Astrocyte (in vitro differentiated cells and primary cell): ENCODE measurements around the gene MIP. TPM values are rescaled to one million over a fixed set of nuclear protein-coding genes. Genes with fewer than 3 reads are reported as not detected.

Experiments used
- DNase-seq: peaks from one replicate; pipeline ENCODE4 v3.0.0-alpha.2; 2010; ENCODE audit warnings: low read depth
- FAIRE-seq: peaks from 2 replicates; lab custom pipeline; 2011; peaks lifted over from hg19 to GRCh38; lab: Jason Lieb, UNC
- H2AFZ ChIP-seq: 2 replicates; pipeline ENCODE4 v1.6.0; 2012; ENCODE audit warnings: low read depth, low read length, inconsistent platforms
- H3K27ac ChIP-seq: 2 replicates; pipeline ENCODE4 v1.5.1; 2011; ENCODE audit warnings: low read depth, low read length, inconsistent platforms
- H3K27me3 ChIP-seq: 2 replicates; pipeline ENCODE4 v1.6.0; 2011; ENCODE audit warnings: low read length, inconsistent platforms; ENCODE audit not compliant: insufficient read depth
- H3K36me3 ChIP-seq: 2 replicates; pipeline ENCODE4 v1.5.1; 2011; ENCODE audit warnings: low read length, inconsistent platforms; ENCODE audit not compliant: insufficient read depth
- H3K4me1 ChIP-seq: 2 replicates; pipeline ENCODE4 v1.5.1; 2011; ENCODE audit warnings: low read length, inconsistent platforms; ENCODE audit not compliant: insufficient read depth
- H3K4me2 ChIP-seq: 2 replicates; pipeline ENCODE4 v1.6.0; 2012; ENCODE audit warnings: low read length, inconsistent platforms
- H3K4me3 ChIP-seq: 2 replicates; pipeline ENCODE4 v1.5.1; 2011; ENCODE audit warnings: low read depth, mild to moderate bottlenecking, low read length, inconsistent platforms; ENCODE audit not compliant: insufficient read depth
- H3K79me2 ChIP-seq: 2 replicates; pipeline ENCODE4 v1.6.0; 2012; ENCODE audit warnings: mild to moderate bottlenecking, low read length, inconsistent platforms; ENCODE audit not compliant: insufficient read depth
- H3K9ac ChIP-seq: 2 replicates; pipeline ENCODE4 v1.6.0; 2012; ENCODE audit warnings: mild to moderate bottlenecking, low read length, inconsistent platforms
- H3K9me3 ChIP-seq: 2 replicates; pipeline ENCODE4 v1.5.1; 2012; ENCODE audit warnings: low read depth, mild to moderate bottlenecking, low read length, inconsistent platforms; ENCODE audit not compliant: insufficient read depth
- H4K20me1 ChIP-seq: 2 replicates; pipeline ENCODE4 v1.6.0; 2012; ENCODE audit warnings: low read length, inconsistent platforms; ENCODE audit not compliant: insufficient read depth
- H3K27ac Mint-ChIP-seq: one replicate; pipeline ENCODE4 v1.8.0; 2021; ENCODE audit warnings: mild to moderate bottlenecking, mixed read lengths; ENCODE audit not compliant: unreplicated experiment
- H3K27me3 Mint-ChIP-seq: one replicate; pipeline ENCODE4 v1.8.0; 2021; ENCODE audit warnings: low read depth, mixed read lengths; ENCODE audit not compliant: unreplicated experiment
- H3K36me3 Mint-ChIP-seq: one replicate; pipeline ENCODE4 v1.8.0; 2021; ENCODE audit warnings: low read depth, mixed read lengths; ENCODE audit not compliant: unreplicated experiment
- H3K4me1 Mint-ChIP-seq: one replicate; pipeline ENCODE4 v1.8.0; 2021; ENCODE audit warnings: low read depth, mixed read lengths; ENCODE audit not compliant: unreplicated experiment
- H3K4me3 Mint-ChIP-seq: one replicate; pipeline ENCODE4 v1.8.0; 2021; ENCODE audit warnings: mild to moderate bottlenecking, moderate library complexity, mixed read lengths; ENCODE audit not compliant: unreplicated experiment
- H3K9me3 Mint-ChIP-seq: one replicate; pipeline ENCODE4 v1.8.0; 2021; ENCODE audit warnings: mild to moderate bottlenecking, mixed read lengths; ENCODE audit not compliant: unreplicated experiment
- CTCF ChIP-seq: IDR thresholded peaks from 2 replicates; pipeline ENCODE4 v1.5.1; 2011; ENCODE audit warnings: low read depth, mild to moderate bottlenecking, inconsistent platforms, low read length, moderate library complexity; ENCODE audit not compliant: insufficient read depth
- EZH2 ChIP-seq: IDR thresholded peaks from 2 replicates; pipeline ENCODE4 v1.6.1; 2012; ENCODE audit warnings: mild to moderate bottlenecking, low read length, inconsistent platforms; ENCODE audit not compliant: insufficient read depth
- total RNA-seq: library from RNA; stranded (reverse); gene quantifications from 2 replicates; pipeline ENCODE4 v1.2.1, GENCODE V29; 2021

The MIP gene
- total RNA-seq, 1 donor from 2014 or later, result not detected

GRCh38 chr12:56425940-56426438 lies 28.5 kb downstream of the MIP start:
- H4K20me1 ChIP-seq, result no peaks in the 10 kb centered on the region
- no peak overlapping the region for H3K9ac ChIP-seq
- H2AFZ ChIP-seq, result no peak overlapping the region
- H3K4me3 ChIP-seq, result no peak overlapping the region
- H3K27me3 ChIP-seq, result no peaks in the 10 kb centered on the region
- H3K79me2 ChIP-seq, result no peaks in the 10 kb centered on the region
- no peaks in the 10 kb centered on the region for H3K9me3 ChIP-seq
- Mint-ChIP-seq H3K36me3 (peaks cover 14% of the 10 kb centered on the region), H3K9me3 (no peaks in the 10 kb centered on the region), H3K4me3 (no peak overlapping the region), H3K27ac (no peak overlapping the region), H3K27me3 (no peaks in the 10 kb centered on the region), H3K4me1 (no peaks in the 10 kb centered on the region)
- H3K27ac ChIP-seq, result no peak overlapping the region
- H3K4me1 ChIP-seq, result no peaks in the 10 kb centered on the region
- no peak for FAIRE-seq
- H3K36me3 ChIP-seq, result peaks cover 15% of the 10 kb centered on the region
- no peak overlapping the region for H3K4me2 ChIP-seq
- no peak for DNase-seq
- TF ChIP-seq CTCF, result no peak
- TF ChIP-seq EZH2, result no peak

GRCh38 chr12:56425193-56425592 lies 29.3 kb downstream of the MIP start:
- no peaks in the 10 kb centered on the region for H4K20me1 ChIP-seq
- H3K9me3 Mint-ChIP-seq, result no peaks in the 10 kb centered on the region
- DNase-seq (no peak), FAIRE-seq (no peak)
- no peak overlapping the region for H3K4me3 ChIP-seq
- H3K4me2 ChIP-seq, result no peak overlapping the region
- H3K27me3 ChIP-seq, result no peaks in the 10 kb centered on the region
- H3K36me3 Mint-ChIP-seq, result peaks cover 19% of the 10 kb centered on the region
- H3K27ac ChIP-seq, result no peak overlapping the region
- no peaks in the 10 kb centered on the region for H3K4me1 ChIP-seq
- H3K27me3 Mint-ChIP-seq, result no peaks in the 10 kb centered on the region
- TF ChIP-seq CTCF, result no peak
- TF ChIP-seq EZH2, result no peak
- no peaks in the 10 kb centered on the region for H3K79me2 ChIP-seq
- peaks cover 15% of the 10 kb centered on the region for H3K36me3 ChIP-seq
- H3K9me3 ChIP-seq, result no peaks in the 10 kb centered on the region
- H3K9ac ChIP-seq, result no peak overlapping the region
- no peak overlapping the region for H2AFZ ChIP-seq
- H3K4me3 Mint-ChIP-seq, result no peak overlapping the region
- no peaks in the 10 kb centered on the region for H3K4me1 Mint-ChIP-seq
- no peak overlapping the region for H3K27ac Mint-ChIP-seq

- H3K36me3 Mint-ChIP-seq, result peaks cover 22% of the 10 kb centered on the region
- no peak overlapping the region for H3K4me3 ChIP-seq
- H3K27ac ChIP-seq, result no peak overlapping the region
- H3K4me1 Mint-ChIP-seq, result no peaks in the 10 kb centered on the region
- FAIRE-seq, result no peak
- no peak overlapping the region for H3K4me2 ChIP-seq
- no peak overlapping the region for H3K9ac ChIP-seq
- no peaks in the 10 kb centered on the region for H3K9me3 ChIP-seq
- no peaks in the 10 kb centered on the region for H3K4me1 ChIP-seq
- no peak for DNase-seq
- no peak overlapping the region for H3K27ac Mint-ChIP-seq
- H2AFZ ChIP-seq, result no peak overlapping the region
- H3K4me3 Mint-ChIP-seq, result no peak overlapping the region
- TF ChIP-seq CTCF (no peak), EZH2 (no peak)
- H3K27me3 ChIP-seq, result no peaks in the 10 kb centered on the region
- no peaks in the 10 kb centered on the region for H3K79me2 ChIP-seq
- peaks cover 25% of the 10 kb centered on the region for H3K36me3 ChIP-seq
- no peaks in the 10 kb centered on the region for H4K20me1 ChIP-seq
- no peaks in the 10 kb centered on the region for H3K27me3 Mint-ChIP-seq
- no peaks in the 10 kb centered on the region for H3K9me3 Mint-ChIP-seq
Observed at GRCh38 chr12:56420411-56420810, 34.0 kb downstream of the MIP start.
